ENCODE results near the gene ZNRF3. TPM values are rescaled to one million over a fixed set of nuclear protein-coding genes. Genes with fewer than 3 reads are reported as not detected.

ZNRF3 gene
- total RNA-seq, 2 donors from 2014 or later: 7.8 to 8.6 TPM

- no peak for ATAC-seq
- Histone ChIP-seq H3K27me3 (no peaks in the 10 kb centered on the region), H3K4me1 (peaks cover 19% of the 10 kb centered on the region), H3K27ac (no peak overlapping the region), H3K36me3 (replicated peaks in 1 of 2; ENCODE audit: insufficient read depth in 1 of 2, low read depth in 2 of 2) (no peaks in the 10 kb centered on the region), H3K4me3 (no peak overlapping the region), H3K9me3 (no peaks in the 10 kb centered on the region)
- no peak for TF ChIP-seq POLR2A (IDR thresholded peaks at IDR 0.05)
- no peak for TF ChIP-seq CTCF (IDR thresholded peaks at IDR 0.05)
- DNase-seq: no peak
- intact Hi-C loops (cut with DNase I): no loop called here
- 85 to 97% methylated on average over 1 of the region's 1 CpG for WGBS, 2 donors
These were observed 209.7 kb downstream of the ZNRF3 start for GRCh38 chr22:29093030-29093429.

DNA sequence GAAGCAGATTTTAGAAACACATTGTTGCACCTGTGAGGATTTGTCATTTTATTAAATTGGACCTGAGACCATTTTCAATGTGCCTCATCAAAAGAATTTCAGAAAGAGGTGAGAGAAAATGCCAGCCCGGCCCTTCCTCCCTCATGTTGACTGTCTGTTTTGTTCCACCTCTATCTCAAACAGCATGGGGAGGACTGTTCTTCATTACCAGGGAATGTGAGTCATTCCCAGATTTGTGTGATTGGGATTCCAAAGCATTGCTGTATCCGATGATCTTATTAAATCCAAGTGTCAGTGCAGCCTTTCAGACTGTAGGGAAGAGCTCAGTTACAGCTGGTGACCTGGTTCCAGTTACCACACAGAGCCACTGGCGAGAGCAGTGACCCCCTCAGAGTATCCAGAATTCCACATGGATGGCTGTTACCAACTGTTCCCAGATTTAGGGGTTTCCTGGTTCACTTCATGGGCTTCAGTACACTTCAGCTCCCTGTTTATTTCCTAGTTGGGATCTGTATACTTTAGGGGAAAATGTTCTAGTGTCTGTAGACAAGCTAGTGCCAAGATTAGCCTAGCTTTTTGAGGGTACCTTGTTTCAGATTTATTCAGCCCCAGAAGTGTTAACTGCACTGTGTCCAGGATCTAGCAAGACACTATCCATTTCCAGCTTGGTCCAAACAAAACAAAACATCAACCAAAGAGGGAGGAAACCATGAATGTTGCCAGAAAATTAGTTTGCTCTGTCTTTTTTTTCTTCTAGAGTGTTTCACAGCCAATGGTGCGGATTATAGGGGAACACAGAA is 210.3 kb downstream of the ZNRF3 start:
- TF ChIP-seq CTCF (IDR thresholded peaks at IDR 0.05) (no peak), POLR2A (IDR thresholded peaks at IDR 0.05) (no peak)
- Histone ChIP-seq H3K9me3 (no peaks in the 10 kb centered on the region), H3K27me3 (no peaks in the 10 kb centered on the region), H3K36me3 (replicated peaks in 1 of 2; ENCODE audit: insufficient read depth in 1 of 2, low read depth in 2 of 2) (no peaks in the 10 kb centered on the region), H3K4me3 (no peak overlapping the region), H3K27ac (no peak overlapping the region), H3K4me1 (peaks cover 19% of the 10 kb centered on the region)
- 71 to 86% methylated on average over 4 of the region's 4 CpGs for WGBS, 2 donors
- intact Hi-C loops (cut with DNase I): no loop called here
- ATAC-seq (no peak), DNase-seq (no peak)

DNA sequence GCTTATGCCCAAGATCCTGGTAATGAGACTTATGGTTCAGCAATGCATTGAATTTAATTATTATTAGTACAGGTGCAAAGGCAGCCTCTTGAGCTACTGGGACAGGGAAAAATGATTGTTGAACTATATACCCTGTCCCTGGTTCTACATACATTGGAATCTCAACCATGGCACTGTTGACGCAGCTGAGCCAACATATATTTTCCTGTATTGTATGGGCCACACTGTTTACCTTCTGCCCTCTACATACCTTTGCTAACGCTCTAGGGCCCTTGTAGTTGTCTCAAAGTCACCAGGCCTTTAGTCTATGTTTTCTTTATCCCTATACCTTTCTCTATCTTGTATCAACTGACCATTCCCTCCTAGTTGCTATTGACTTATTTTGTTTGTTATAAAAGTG is 212.1 kb downstream of the ZNRF3 start:
- ATAC-seq: no peak

DNA sequence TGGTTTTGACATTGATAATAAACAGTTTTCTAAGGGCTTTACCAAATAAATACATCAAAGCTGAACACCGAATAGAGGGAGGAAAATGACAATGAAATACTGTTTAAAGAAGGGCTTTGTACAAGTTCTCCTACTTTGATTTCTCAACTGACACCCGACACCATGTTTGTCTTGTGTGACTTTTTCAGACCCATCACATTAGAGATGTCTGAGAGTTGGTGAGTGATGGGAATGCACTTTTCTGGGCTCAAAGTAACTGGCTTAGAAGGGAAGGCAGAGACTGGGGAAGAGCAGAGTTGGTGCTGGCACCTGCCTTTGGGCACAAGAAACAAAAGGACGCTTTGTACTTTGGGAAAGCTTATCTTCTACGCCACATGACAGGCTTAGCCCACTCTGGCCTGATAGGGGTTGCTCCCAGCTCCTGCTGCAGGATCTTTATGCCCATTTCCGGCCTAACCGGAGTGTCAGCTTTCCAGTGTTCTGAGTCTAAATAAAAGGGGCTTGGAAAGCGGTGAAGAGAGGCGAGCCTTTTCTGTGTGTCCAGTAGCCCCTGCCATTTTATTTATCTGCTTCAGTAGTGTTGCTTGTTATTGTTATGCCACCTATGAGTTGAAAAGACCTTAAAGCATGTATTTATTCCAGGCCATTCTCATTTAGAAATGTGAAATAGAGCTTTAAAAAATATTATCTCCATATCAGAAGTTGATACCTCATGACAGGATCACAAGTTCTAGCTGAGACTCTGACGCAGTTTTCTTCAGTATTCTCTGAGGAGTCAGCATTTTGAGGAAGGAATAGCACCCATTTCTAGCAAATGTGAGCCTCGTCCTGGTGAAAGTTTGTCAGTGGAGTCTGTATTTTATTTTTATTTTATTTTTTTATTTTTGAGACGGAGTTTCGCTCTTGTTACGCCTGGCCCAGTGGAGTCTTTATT is 213.6 kb downstream of the ZNRF3 start:
- Histone ChIP-seq H3K4me1 (peaks cover 17% of the 10 kb centered on the region), H3K9me3 (no peaks in the 10 kb centered on the region), H3K27me3 (no peaks in the 10 kb centered on the region), H3K27ac (peak overlapping the region in 3 of 4 donors; percentile 44 to 78 (median 62)), H3K36me3 (replicated peaks in 1 of 2; ENCODE audit: insufficient read depth in 1 of 2, low read depth in 2 of 2) (no peaks in the 10 kb centered on the region), H3K4me3 (no peak overlapping the region)
- ATAC-seq: peak; percentile 72
- 56 to 66% methylated on average over 13 of the region's 13 CpGs for WGBS, 2 donors
- TF ChIP-seq POLR2A (IDR thresholded peaks at IDR 0.05) (no peak), CTCF (IDR thresholded peaks at IDR 0.05) (no peak)
- peak; percentile 22 to 75 (median 48) for DNase-seq
- intact Hi-C loops (cut with DNase I): no loop called here

More for the DNA sequence above, 212.1 kb downstream of the ZNRF3 start:
- Histone ChIP-seq H3K9me3 (no peaks in the 10 kb centered on the region), H3K27ac (no peak overlapping the region), H3K4me1 (peaks cover 19% of the 10 kb centered on the region), H3K4me3 (no peak overlapping the region), H3K27me3 (no peaks in the 10 kb centered on the region), H3K36me3 (replicated peaks in 1 of 2; ENCODE audit: insufficient read depth in 1 of 2, low read depth in 2 of 2) (no peaks in the 10 kb centered on the region)
- no peak for DNase-seq
- TF ChIP-seq POLR2A (IDR thresholded peaks at IDR 0.05): no peak
- no peak for TF ChIP-seq CTCF (IDR thresholded peaks at IDR 0.05)
- intact Hi-C loops (cut with DNase I): no loop called here
- 68 to 92% methylated on average over 2 of the region's 2 CpGs for WGBS, 2 donors

Data from body of pancreas (tissue), 4 donors.